GM21447 (cell line): Measurements from ENCODE around the gene CTNNA3.

ENCODE experiments used
- ATAC-seq: cut with Tn5 transposase; IDR thresholded peaks from one replicate; pipeline ENCODE4 v1.9.1; 2021; ENCODE audit not compliant: unreplicated experiment

CTNNA3 gene

DNA sequence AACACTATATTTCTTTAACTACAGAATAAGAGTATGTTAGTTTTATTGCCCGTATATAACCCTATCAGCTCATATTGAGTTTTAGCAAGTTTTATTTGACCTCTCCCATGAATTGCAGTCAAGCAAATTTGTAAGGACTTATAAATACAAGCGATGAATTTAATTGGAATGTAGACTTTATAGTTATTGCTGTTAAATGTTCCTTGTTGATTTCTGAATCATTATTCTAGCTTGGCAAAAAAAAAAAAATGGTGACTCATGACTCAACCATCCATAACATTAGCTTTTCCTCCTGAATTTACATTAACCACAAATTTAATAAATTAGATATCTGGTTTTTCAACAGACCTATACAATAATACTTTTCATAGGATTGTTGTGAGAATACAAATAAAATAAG, 1104.1 kb downstream of the CTNNA3 start:
- ATAC-seq: no peak

DNA sequence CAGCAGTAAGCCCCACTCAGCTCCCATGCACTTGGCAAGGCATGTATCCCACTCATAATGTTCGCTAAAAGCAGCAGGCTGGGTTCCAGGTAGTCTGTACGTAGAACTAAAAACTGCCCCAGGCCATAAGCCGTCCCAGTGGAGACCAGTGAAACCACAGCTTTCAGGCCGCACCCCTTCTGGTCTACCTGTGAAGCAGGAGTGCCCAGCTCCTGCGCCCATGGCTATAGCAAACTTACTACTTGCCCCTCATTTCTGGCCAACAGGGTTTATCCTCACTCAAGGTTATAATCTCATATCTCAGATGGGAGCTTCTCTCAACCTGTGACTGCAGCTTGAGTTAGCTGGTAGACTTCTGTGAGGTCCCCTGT, 1108.3 kb downstream of the CTNNA3 start:
- no peak for ATAC-seq

DNA sequence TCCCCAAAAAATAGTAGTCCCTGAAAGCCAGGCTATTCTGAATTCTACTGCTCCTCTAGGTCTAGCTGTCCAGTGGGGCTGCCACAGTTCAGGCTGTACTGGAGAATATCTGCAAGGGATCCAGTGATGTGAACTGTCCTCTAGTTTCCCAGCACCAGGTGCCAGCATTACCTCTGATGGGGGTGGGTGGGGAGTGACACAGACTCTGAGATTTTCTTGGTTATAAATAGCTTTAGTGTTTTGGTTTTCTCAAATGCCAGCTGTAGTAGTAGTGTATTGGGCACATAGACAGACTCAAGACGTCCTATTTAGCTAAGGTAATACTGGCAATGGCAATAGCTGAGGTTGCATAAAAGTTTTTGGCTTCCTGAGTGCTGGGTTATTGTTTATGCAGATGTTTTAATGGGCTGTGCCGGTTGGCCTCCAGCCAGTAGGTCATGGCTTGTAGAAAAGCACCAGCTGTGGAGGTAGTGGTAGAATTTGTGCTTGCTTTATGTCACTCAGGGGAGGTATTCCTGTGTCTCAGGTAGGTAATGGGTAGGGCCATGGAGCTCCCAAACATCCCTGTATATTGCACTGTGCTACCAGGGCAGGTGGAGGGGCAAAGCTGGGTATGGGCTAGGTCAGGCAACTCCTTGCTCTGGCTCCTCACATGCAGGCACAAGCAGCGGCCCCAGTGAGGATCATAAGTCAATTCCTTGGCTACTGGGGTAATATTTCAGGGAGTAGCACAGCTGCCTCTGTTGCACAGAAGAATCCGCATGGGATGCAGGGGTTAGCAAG, 1108.9 kb downstream of the CTNNA3 start:
- ATAC-seq: no peak

DNA sequence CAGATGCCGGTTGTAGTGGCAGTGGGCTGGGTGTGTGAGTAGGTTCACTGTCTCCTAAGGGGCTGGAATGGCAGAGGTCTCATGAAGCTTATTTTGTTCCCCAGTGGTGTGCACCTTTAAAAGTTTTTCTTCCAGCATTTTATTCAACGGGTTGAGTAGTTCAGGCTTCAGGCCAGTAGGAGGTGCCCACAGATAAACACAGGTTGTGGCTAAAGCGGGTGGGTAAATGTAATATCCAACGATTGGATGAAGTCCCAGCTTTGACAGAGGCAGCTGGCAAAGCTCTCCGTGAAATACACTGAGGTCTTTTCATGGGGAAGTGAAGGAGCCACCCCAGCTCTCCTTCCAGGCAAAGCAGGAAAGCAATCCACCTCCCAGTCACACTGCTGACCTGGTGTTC, 1109.9 kb downstream of the CTNNA3 start:
- ATAC-seq: no peak

DNA sequence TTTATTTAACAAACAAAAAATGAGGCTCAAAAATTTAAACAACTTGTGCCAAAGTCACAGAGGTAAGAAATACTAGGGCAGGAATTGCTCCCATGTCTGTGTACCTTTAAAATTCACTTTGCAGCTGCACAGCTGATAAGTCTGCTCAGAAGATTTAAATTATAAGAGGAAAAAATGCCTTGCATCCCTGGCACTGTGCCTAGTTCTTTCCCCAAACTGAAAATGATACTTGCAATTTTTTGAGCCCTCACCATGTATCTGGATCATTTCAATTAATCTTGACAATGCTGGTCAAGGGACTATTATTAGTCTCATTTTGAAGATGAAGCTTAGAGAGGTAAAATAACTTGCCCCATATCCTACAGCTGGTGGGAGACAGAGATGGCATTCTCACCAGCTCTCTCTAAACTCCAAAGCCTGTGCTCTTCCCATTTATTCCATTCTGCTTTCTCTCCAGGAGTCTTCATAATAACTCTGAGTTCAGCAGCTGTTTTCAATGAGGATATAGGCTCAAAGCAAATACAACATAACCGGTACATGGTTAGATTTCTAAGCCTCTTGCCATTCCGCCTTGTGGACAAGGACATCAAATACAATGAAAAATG, 1120.6 kb downstream of the CTNNA3 start:
- no peak for ATAC-seq

DNA sequence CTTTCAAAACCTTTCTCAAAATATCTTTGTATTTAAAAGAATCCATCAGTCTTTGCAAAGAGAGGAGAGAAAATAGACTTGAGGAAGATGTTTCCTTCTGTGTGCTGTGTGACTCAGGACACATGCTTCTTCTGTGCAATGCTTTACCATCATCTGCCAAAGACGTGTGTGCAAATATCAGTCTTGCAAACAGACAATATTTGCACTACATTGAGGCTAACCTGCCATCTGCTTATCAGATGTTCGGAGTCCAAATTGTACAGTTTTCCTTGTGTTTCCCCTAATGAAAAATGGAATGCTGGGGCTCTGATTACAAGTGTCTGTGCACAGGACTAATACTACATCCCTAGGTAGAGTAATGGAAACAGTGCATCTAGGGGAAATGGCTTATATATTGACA, 1123.3 kb downstream of the CTNNA3 start:
- ATAC-seq: no peak

DNA sequence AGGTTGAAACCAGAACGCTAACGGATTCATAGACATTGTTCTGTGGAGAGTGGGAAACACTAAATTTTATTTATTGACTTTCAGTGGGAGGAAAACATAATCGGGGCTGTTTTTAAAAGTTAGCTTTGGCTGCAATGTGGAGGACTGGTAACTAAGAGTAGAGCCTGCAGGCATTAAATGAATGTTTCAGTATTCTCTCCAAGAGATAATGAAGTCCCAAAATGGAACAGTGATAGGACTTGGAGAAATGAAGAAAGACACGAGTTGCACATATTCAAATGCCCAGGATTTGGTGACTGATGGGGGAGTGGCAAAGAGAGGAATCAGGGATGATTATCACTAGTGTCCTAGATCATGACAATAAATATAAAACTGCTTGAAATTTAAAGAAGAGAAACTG, 1130.0 kb downstream of the CTNNA3 start:
- no peak for ATAC-seq

DNA sequence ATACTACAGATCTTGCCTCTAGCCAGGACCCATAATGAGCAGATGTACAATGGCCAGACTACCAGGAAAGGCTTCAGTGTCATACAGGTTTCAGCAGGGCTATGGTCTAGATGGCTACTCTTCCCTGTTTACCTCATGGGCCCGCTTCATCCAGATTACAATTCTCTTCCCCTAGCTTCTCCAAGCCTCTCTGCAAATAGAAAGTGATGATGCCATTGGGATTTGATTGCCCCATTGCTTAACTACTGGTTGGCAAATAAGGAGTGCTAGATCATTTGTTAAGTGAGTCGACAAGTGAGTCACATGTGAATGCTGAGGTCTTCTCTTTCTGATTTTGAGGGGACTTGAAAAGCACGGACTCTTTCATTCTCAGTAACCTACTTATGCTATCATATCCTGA, 1131.7 kb downstream of the CTNNA3 start:
- no peak for ATAC-seq

DNA sequence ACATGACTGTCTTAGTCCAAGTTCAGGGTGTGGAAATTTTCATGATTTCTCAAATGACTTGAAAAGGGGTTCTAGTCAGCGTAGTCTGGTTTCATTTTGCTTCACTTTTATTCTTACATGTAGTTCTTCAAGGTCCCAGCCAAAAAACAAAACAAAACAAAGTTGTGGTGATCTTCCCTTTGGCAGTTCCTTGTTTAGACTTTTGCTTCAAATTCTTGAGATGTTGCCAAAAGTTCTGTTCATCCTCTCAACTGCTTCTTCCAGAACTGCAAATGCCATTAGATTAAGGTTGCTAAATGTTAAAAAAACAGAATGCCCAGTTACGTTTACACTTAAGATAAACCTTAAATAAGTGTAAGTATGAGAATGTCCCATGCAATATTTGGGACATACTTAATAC, 1140.9 kb downstream of the CTNNA3 start:
- ATAC-seq: no peak

DNA sequence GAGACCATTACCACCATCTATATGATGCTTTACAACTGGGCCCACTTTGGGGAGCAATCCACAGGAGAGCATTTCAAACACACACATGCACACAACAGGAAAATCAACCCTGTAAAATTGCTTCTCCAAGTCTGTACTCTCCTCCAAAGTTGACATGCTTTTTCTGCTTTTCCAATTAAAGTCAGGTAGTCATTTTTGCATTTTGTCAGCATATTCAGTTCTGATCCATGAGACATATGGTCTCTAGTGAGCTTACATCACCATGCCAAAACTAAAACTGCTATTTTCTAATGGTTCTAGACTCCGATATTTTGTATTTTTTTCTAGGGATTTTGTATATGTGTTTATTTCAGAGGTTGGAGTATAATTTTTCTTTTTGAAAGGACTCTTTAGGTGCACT, 1143.7 kb downstream of the CTNNA3 start:
- no peak for ATAC-seq

DNA sequence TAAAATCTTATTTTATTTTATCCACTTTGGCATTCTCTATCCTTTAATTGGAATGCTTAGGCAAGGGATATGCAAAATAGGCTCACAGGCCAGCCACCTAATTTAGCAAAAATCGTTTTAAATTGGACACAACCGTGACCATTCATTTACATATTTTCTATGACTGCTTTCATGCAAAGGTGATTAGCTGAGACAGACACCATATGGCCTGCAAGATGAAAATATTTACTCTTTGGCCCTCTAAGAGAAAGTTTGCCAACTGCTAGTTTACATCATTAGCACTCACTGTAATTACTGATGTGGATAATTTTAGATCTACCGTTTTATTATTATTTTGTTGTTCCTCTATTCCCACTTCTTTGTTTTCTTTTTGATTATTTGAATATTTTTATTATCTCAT, 1145.6 kb downstream of the CTNNA3 start:
- ATAC-seq: no peak

DNA sequence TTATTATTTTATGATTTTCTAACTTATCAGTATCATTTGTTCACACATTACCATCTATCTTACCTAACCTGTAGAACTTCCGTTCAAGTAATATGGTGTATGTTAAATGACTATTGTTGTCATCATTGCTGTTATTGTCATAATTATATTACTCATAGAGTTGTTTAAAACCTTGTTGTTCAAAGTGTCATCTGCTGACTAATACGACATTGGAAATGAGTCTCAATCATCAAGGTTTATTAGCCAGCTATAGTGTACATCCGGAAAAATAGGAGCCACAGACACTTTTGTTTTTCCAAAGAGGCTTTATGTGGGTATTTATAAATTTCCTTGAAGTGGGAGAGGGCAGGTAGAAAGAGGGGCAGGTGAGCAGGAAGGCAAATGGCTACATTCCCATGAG, 1157.1 kb downstream of the CTNNA3 start:
- ATAC-seq: no peak

DNA sequence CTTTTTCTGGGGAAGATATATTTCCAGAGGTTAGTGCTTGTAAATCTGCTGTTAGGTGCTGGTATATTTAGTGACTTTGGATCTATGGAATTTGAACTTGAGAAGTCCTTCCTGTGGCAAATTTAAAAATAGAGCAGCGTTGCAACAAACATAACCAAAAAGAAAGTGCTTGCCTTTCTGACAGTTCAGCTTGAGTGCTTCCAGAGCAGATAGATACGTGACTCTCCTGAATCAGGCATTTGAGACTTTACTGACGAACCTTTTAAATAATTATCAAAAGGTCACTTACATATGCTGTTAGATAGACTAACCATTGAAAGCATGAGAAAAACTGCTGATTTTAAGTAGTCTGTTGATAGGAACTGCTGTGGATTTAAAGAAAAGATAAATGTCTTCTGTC, 1157.6 kb downstream of the CTNNA3 start:
- no peak for ATAC-seq

DNA sequence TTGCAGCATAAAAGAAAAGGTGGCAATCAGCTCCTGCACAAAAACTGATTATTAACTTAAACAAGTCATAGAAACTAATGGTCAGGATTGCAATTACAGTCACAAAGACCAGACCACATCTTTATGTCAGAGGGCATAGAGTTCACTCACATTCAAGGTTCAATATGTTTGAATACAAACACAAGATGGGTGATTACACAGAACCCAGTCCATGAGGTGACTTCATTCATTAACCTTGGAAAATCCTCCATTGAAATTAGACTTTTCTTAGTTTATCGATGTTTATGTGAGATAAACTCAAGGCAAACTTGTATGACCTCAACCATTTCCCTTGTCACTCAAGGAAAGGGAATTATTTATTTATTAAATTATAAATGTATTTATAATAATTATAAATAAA, 1158.8 kb downstream of the CTNNA3 start:
- no peak for ATAC-seq

DNA sequence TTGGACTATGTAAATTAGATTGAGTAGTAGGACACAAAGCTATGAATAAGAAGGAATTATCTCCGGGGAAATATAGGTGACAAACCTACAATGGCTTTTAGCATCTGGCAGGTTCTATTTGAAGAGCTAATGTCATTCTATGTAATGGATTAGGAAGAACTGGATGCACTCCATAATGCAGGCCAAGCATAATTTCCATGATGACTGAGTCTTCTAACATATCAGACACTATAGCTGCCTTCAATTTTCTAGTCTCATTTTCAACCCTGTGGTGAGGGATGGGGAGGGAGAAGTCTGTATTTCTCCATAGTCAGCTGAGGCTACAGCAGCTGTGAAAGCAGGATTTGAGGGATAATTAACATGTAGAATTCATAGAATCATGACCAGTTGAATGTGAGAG, 1160.6 kb downstream of the CTNNA3 start:
- ATAC-seq: no peak

DNA sequence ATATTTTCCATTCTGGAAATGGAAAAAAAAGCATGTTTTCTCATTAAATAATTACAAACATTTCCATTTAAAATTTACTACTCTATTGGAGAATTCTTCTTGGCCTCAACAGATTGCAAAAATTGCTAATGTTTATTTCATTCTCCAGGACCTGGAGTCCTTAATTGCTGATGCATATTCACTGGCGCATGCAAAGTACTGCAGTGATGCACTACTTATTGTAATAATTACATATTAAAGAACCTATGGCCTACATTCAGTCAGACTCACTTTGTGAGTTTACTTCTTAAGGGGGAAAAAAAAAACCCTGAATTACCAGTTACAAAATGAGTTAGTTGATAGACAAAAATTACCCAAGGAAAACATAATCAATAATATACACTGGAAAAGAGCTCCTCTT, 1161.1 kb downstream of the CTNNA3 start:
- ATAC-seq: no peak

DNA sequence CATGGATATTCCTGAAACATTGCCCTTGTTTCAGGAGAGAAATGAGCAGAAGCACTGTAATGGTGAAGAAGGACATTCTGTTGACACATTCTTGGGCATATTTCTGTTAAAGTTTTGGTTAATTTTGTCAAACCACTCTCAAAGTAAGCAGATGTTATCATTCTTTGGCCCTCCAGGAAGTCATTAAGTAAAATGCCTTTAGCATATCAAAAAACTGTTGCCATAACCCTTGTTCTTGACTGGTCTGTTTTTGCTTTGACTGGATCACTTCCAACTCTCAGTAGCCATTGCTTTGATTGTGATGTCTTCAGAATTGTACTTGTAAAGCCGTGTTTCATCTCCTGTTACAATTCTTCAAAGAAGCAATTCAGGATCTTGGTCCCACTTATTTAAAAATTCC, 1174.5 kb downstream of the CTNNA3 start:
- ATAC-seq: no peak

DNA sequence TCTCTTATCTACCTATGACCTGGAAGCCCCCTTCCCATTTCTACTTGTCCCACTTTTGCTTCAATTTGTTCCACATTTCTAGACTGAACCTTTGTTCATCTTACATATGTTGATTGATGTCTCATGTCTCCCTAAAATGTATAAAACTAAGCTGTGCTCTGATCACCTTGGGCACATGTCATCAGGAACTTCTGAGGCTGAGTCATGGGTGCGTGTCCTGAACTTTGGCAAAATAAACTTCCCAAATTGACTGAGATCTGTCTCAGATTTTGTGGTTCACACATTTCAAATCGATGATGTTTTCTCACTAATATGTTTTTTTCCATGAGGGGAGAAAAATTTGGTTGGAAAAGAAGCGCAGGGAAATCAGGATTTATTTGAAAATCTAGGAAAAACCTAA, 1176.4 kb downstream of the CTNNA3 start:
- no peak for ATAC-seq

DNA sequence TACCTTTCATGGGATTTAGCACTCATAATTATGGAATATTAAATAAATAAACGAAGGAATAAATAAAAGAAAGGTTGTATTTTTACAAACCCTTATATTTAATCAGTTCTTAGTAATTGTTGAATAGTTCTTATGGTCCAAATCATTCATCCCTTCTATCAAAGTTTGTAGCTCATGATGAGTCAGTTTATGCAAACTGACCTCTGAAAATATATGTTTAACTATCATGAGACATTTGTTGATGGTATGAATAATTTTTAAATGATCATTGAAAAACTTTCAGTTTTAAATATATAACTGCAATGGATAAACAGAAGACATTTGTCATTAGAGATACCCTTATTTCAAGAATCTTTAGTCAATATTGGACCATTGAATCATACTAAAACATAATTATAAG, 1181.3 kb downstream of the CTNNA3 start:
- no peak for ATAC-seq

DNA sequence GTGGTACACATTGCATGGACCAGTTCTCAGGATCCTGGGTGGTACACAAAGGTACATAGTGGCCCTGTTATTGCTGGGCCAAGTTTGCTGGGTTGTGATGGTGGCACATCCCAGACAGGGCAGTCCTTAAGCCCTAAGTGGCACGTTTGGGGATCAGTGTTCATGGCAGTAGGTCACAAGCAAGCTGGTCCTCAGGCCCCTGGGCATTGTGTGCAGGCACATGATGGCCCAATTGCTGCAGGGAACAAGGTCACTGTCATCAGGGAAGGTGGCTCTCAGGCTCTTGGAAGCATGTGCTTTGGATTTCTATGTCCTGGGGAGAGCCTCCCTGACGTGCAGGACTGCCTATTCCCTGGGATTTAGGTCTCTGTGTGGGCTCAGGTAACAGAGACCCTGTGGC, 1182.5 kb downstream of the CTNNA3 start:
- ATAC-seq: no peak

DNA sequence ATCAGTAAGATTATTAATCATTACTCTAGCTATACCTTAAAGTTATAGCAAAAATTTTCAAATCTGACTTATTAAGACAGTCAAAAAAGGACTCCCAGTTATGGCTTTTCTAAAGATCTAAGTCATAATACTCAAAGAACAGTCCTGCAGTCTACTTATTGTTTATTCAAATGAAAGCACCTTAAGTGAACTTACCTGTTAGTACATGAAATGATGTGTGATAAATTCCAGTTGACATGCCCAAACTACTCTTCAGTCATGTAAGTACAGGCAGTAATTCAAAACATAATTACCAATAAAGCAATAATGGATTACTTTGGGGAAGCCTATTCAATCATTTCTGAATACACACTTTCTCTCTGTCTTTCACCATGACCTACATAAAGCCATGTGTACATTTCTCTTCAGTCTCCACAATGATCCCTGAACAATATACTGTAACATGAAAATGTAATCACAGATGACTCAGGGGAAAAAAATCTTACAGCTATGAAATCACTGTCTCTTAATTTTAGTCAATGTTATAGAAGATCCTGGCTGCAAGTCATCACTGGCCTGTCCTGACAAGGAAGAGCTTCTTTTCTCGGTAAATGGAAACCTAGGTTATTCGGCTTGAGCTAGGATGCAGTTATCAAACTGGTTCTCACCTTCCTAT, 1190.9 kb downstream of the CTNNA3 start:
- no peak for ATAC-seq

DNA sequence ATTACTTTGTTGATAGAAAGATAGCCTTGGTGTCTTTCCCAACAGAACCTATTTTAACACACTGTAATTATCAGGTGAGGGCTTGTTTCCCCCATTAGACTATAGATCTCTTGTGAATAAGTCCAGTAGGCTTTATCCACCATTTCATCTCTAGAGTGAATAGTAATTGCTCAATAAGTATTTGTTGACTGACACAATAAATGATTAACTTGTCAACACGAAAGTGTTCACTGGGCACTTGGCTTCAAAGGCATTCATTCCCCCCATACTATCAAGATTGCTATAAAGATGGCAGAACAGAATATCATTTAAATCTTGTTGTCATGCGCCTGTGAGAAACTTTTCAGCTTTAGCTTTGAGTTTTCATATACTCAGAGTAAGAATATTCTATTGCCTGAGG, 1194.6 kb downstream of the CTNNA3 start:
- no peak for ATAC-seq

DNA sequence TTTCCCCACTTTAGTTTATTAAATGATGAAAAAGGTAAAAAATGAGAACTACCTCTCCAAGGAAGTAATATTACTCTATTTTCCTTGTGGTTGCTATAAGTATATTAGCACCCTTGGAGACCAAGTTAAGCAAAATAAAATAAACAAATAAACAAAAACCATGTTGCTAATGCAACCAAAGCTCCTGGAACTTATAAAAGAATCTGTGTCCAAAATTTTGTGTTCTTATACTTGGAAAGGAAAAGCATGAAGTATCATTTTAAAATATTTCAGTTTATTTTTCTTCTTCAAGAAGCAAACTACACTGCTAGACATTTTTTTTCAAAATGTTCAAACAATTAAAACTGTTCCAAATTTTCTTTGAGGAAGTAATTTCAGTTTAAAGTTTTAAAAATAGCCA, 1212.0 kb downstream of the CTNNA3 start:
- no peak for ATAC-seq
